GM10266 (cell line): ENCODE data around the gene KCNIP1.
"Not testable (repeated sequence)": the region's sequence is repeated elsewhere in the genome, so short reads cannot be mapped to it uniquely, and the experiment has no call there.

Experiments
- DNase-seq: peaks from one replicate; pipeline ENCODE4 v3.0.0; 2012; ENCODE audit errors: extremely low spot score
- TF ChIP-seq, protein P1 (sequence below): IDR thresholded peaks from 2 replicates; pipeline ENCODE4 v1.5.1; 2012; ENCODE audit warnings: mild to moderate bottlenecking, low read depth; ENCODE audit not compliant: control insufficient read depth, insufficient read depth; ENCODE audit errors: missing control alignments

Gene KCNIP1

DNA sequence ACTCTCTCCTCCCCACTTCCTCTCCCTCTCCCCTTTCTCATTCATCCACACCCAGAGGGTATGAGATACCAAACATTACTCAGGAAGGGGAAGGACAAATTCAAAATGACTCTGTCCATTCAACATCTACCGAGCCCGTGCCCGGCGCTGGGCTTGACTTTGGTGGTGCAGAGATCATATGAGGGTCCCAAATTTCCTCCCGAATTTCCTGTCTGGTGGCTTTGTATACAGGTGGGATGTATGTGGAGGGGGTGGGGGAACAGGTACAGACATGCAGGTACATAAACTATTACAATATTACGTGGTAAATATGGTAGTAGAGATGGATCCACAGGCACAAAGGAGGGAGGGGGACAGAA lies 257.9 kb downstream of the KCNIP1 start:
- TF ChIP-seq, protein P1, sequence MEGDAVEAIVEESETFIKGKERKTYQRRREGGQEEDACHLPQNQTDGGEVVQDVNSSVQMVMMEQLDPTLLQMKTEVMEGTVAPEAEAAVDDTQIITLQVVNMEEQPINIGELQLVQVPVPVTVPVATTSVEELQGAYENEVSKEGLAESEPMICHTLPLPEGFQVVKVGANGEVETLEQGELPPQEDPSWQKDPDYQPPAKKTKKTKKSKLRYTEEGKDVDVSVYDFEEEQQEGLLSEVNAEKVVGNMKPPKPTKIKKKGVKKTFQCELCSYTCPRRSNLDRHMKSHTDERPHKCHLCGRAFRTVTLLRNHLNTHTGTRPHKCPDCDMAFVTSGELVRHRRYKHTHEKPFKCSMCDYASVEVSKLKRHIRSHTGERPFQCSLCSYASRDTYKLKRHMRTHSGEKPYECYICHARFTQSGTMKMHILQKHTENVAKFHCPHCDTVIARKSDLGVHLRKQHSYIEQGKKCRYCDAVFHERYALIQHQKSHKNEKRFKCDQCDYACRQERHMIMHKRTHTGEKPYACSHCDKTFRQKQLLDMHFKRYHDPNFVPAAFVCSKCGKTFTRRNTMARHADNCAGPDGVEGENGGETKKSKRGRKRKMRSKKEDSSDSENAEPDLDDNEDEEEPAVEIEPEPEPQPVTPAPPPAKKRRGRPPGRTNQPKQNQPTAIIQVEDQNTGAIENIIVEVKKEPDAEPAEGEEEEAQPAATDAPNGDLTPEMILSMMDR = no peak

GRCh38 chr5:170762298-170762697 lies 258.5 kb downstream of the KCNIP1 start:
- not testable (repeated sequence) for DNase-seq

More for the DNA sequence above, 257.9 kb downstream of the KCNIP1 start:
- DNase-seq = no peak

DNA sequence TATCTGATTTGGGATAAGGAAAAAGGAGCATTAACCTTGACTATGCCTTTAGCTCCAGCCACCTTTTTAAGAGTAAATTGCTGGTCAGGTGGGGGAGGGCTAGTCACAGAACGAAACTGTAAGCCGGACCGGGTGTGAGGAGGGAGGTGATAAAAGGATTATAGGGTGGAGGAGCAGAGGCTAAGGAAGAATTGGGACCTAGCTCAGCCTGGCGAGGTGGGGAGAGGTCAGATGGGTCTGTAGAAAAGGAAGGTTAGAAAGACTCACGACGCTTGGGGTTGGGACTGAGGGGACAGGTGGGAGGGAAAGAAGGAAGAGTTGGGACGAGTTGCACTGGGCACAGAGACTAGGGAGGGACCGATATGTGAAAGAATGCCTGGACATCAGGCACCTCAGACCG lies 262.0 kb downstream of the KCNIP1 start:
- DNase-seq = not testable (repeated sequence)

GRCh38 chr5:170769246-170769645 lies 265.4 kb downstream of the KCNIP1 start:
- TF ChIP-seq, protein P1 = no peak
- no peak for DNase-seq

DNA sequence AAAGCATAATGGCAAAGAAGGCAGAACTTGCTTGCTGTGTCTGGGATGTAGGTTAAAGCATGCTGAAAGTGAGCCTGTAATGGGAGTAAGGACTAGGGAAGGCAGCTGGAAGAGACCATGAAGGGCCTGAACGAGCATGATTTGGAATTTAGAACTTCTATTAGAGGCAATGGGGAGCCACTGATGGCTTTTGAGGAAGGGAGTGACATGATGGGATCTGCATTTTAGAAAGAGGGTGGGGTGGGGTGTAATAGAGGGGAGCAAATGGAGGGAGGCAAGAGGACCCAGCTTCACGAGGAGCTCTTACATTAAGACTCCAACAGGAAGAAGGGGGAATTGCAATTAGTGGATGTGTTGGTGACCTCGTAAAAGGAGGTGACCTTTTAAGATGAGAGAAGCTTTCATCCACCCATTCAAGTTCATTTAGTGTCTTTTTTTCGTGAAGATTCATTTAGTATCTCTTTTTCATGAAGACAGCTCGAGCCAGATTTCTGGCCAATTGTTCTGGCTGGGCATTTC lies 266.1 kb downstream of the KCNIP1 start:
- TF ChIP-seq, protein P1 = no peak
- no peak for DNase-seq

DNA sequence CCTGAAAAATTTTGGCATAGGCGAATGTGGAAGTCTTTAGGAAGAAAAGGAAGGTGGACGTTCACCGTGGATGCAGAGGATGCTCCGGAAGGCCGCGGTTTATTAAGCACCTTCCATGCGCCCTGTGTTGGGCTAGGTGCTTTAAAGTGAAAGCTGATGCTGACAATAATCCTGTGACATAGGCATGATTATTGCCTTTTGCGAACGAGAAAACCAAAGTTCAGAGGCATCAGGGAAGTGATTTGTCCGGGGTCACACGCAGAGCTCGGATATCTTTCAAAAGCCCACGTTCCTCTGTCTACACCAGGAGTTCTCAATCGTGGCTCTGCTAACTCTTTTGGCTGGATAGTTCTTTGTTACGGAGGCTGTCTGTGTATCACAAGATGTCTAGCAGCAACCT lies 267.7 kb downstream of the KCNIP1 start:
- DNase-seq = no peak
- TF ChIP-seq, protein P1 = no peak

DNA sequence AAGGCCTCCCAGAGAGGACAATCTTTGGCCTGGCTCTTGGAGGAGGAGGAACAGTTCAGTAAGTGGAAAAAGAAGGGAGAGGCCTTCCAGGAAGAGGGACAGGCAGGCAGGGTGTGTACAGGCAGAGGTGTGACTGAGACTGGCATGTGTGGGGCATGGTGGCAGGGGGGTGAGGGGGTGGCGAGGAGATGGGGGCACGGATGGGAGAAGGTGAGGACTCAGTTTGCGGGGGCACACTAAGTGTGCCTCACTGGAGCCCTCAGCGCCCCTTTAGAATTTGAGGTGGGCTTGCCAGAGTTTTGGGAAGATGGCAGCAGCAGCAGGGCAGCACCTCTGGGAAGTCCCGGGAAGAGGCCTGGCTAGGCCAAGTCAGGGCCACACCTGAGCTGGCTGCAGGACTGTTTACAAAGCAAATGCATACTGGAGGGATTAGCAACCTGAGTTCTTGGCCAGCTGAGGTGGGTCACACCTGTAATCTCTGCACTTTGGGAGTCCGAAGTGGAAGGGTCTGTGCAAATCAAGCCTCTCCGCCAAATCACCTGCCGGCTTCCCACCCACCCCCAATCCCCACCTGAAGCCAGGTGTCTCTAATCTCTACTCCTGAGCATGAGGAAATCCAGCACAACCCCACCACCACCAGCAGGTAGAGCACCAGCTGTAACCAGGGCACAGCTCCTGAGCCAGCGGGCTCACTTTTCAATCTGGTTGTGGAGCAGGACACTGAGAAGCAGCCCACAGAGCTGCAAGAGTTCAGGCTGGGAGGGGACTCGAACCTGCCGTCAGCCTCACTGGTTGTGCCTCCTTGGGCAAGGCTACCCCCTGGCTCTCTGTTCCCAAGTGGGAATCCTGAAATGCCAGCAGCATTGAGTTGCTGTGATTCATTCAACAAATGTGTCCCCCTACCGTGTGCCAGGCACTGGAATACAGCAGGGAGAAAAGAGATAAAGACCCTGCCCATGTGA lies 269.5 kb downstream of the KCNIP1 start:
- TF ChIP-seq, protein P1 = no peak
- no peak for DNase-seq

GRCh38 chr5:170774831-170775230 lies 271.0 kb downstream of the KCNIP1 start:
- TF ChIP-seq, protein P1 = no peak
- no peak for DNase-seq
